Erythroblast (primary cell): ENCODE results near the gene AKAP8L.

Source experiments
- GATA1 ChIP-seq: IDR thresholded peaks from 2 replicates; pipeline ENCODE4 v1.6.1; 2011; ENCODE audit warnings: low read depth, mild to moderate bottlenecking, control low read depth, low read length, moderate library complexity
- POLR2A ChIP-seq: IDR thresholded peaks from 2 replicates; pipeline ENCODE4 v1.6.1; 2011; ENCODE audit warnings: mild to moderate bottlenecking, low read length

- no peak for TF ChIP-seq POLR2A
- TF ChIP-seq GATA1 = no peak
Observed at GRCh38 chr19:15428956-15429824, 10.4 kb upstream of the AKAP8L start.
